ENCODE results near the gene COL7A1. TPM values are rescaled to one million over a fixed set of nuclear protein-coding genes. Genes with fewer than 3 reads are reported as not detected.
A peak's percentile ranks its signal among the peaks of the same experiment; 100 is the strongest.

The COL7A1 gene
- total RNA-seq, 4 donors from 2014 or later: 3.1 to 15.7 (median 15.0) TPM

- H3K36me3 ChIP-seq: no peaks in the 10 kb centered on the region
- DNase-seq (ENCODE audit: low spot score in 2 of 2): no peak
- 75% methylated on average over 11 of the region's 11 CpGs for WGBS, 2 donors
- TF ChIP-seq EP300 (IDR thresholded peaks at IDR 0.05): no peak
- no peak for TF ChIP-seq POLR2A (IDR thresholded peaks at IDR 0.05)
- TF ChIP-seq CTCF (IDR thresholded peaks at IDR 0.05): no peak
- no peaks in the 10 kb centered on the region for H3K9me3 ChIP-seq
- peak overlapping the region in 3 of 4 donors; percentile 40 to 92 (median 84) for H3K27ac ChIP-seq
- peaks cover 0 to 57% (median 22%) of the 10 kb centered on the region in 4 donors for H3K4me1 ChIP-seq
- no peak overlapping the region for H3K4me3 ChIP-seq
- no peaks in the 10 kb centered on the region for H3K27me3 ChIP-seq
These were observed 30.5 kb downstream of the COL7A1 start for GRCh38 chr3:48564667-48565066.

- Histone ChIP-seq H3K27ac (peak overlapping the region in 3 of 4 donors; percentile 40 to 92 (median 84)), H3K4me1 (peaks cover 0 to 64% (median 22%) of the 10 kb centered on the region in 4 donors), H3K36me3 (no peaks in the 10 kb centered on the region), H3K9me3 (no peaks in the 10 kb centered on the region), H3K4me3 (no peak overlapping the region), H3K27me3 (no peaks in the 10 kb centered on the region)
- WGBS, 2 donors: 49 to 52% methylated on average over 9 to 10 of the region's 10 CpGs
- DNase-seq (ENCODE audit: low spot score in 2 of 2): peak; percentile 22 to 28
- TF ChIP-seq EP300 (IDR thresholded peaks at IDR 0.05) (peak in 1 of 2 donors; percentile 51), POLR2A (IDR thresholded peaks at IDR 0.05) (no peak)
These were observed 31.1 kb downstream of the COL7A1 start for GRCh38 chr3:48564022-48564421.

GRCh38 chr3:48563382-48563918 is 31.7 kb downstream of the COL7A1 start, which contains the start of gene UCN2:
Gene UCN2, minus strand, starts transcription at chr3:48563781. Its CDS starts 657 bp downstream, at chr3:48563124.
- Histone ChIP-seq H3K9me3 (no peaks in the 10 kb centered on the region), H3K27me3 (no peaks in the 10 kb centered on the region), H3K4me3 (no peak within 1 kb of the TSS), H3K4me1 (peaks cover 0 to 69% (median 25%) of the 10 kb centered on the region in 4 donors), H3K27ac (peak within 1 kb of the TSS in 3 of 4 donors; percentile 51 to 92 (median 84)), H3K36me3 (no peaks in the 10 kb centered on the region)
- WGBS, 2 donors: 45 to 53% methylated on average over 6 of the region's 6 CpGs
- no peak for DNase-seq (ENCODE audit: low spot score in 2 of 2)
- no peak for TF ChIP-seq EP300 (IDR thresholded peaks at IDR 0.05)

GRCh38 chr3:48562367-48563095 is 32.6 kb downstream of the COL7A1 start:
- no peaks in the 10 kb centered on the region for H3K27me3 ChIP-seq
- H3K36me3 ChIP-seq: no peaks in the 10 kb centered on the region
- no peak for TF ChIP-seq POLR2A (IDR thresholded peaks at IDR 0.05)
- no peak for TF ChIP-seq CTCF (IDR thresholded peaks at IDR 0.05)
- WGBS, 2 donors: 87% methylated on average over 12 to 20 of the region's 20 CpGs
- DNase-seq (ENCODE audit: low spot score in 2 of 2): no peak
- H3K4me1 ChIP-seq: peaks cover 0 to 78% (median 31%) of the 10 kb centered on the region in 4 donors
- peak overlapping the region in 2 of 4 donors; percentile 84 to 92 for H3K27ac ChIP-seq
- H3K4me3 ChIP-seq: no peak overlapping the region
- H3K9me3 ChIP-seq: no peaks in the 10 kb centered on the region

GRCh38 chr3:48561045-48561736 is 33.9 kb downstream of the COL7A1 start:
- 29% methylated on average over 21 of the region's 21 CpGs for WGBS, 2 donors
- H3K4me3 ChIP-seq: peak overlapping the region in 1 of 4 donors; percentile 32
- H3K27me3 ChIP-seq: no peaks in the 10 kb centered on the region
- H3K36me3 ChIP-seq: no peaks in the 10 kb centered on the region
- no peaks in the 10 kb centered on the region for H3K9me3 ChIP-seq
- H3K4me1 ChIP-seq: peaks cover 0 to 84% (median 40%) of the 10 kb centered on the region in 4 donors
- peak in 1 of 2 donors; percentile 30 for DNase-seq (ENCODE audit: low spot score in 2 of 2)
- no peak for TF ChIP-seq POLR2A (IDR thresholded peaks at IDR 0.05)
- TF ChIP-seq CTCF (IDR thresholded peaks at IDR 0.05): peak in 2 of 5 experiments; percentile 29 to 41
- TF ChIP-seq EP300 (IDR thresholded peaks at IDR 0.05): no peak
- peak overlapping the region; percentile 21 to 92 (median 52) for H3K27ac ChIP-seq

All from tibial nerve (tissue), 4 donors.